Measurements from ENCODE around the gene BCL6B. TPM values are rescaled to one million over a fixed set of nuclear protein-coding genes. Genes with fewer than 3 reads are reported as not detected.

The BCL6B gene
- total RNA-seq, 1 experiment from 2014 or later = 0.57 TPM

DNA sequence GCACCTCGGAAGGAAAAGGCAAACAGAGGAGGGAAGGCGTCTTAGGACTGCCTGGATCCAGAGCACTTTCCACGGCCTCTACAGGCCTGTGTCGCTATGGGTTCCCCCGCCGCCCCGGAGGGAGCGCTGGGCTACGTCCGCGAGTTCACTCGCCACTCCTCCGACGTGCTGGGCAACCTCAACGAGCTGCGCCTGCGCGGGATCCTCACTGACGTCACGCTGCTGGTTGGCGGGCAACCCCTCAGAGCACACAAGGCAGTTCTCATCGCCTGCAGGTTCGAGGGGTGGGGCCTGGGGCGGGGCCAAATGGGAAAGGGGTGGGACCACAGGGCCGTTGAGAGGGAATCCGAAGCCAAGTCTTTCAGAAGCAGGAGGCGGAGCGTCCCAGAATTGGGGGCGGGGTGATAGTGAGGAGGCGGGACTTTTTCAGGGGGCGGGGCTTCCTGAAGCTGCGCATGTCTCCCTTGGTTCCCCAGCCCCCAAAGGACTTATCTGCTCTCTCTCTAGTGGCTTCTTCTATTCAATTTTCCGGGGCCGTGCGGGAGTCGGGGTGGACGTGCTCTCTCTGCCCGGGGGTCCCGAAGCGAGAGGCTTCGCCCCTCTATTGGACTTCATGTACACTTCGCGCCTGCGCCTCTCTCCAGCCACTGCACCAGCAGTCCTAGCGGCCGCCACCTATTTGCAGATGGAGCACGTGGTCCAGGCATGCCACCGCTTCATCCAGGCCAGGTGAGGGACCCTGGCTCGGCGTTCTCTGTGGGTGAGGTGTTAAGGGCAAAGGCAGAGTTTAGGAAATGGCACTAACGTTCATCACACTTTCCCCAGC is 939 bp downstream of the BCL6B start:
- Histone ChIP-seq H3K27me3 (ENCODE audit: insufficient read depth, low read length) (no peaks in the 10 kb centered on the region), H2AFZ (ENCODE audit: low read depth, low read length, poor library complexity, severe bottlenecking) (no peak overlapping the region), H3K4me1 (ENCODE audit: control insufficient read depth in 1 of 2, insufficient read depth in 2 of 2, low read length in 2 of 2) (peaks cover 6 to 44% of the 10 kb centered on the region in 2 experiments; a peak in 3 of 4 replicates), H3K36me3 (ENCODE audit: control insufficient read depth in 1 of 2, insufficient read depth in 2 of 2, low read length in 2 of 2) (no peaks in the 10 kb centered on the region), H3K9ac (ENCODE audit: low read length) (no peak overlapping the region), H4K20me1 (ENCODE audit: insufficient read depth) (no peaks in the 10 kb centered on the region), H3K79me2 (ENCODE audit: insufficient read depth, low read length) (no peaks in the 10 kb centered on the region), H3K4me3 (replicated peaks in 1 of 2; ENCODE audit: low read depth in 1 of 2, low read length in 2 of 2) (0 out of 4 replicates have a peak overlapping the region, but pooled peaks of 1 of the 2 experiments have one; percentile 22), H3K9me2 (ENCODE audit: insufficient read depth) (no peaks in the 10 kb centered on the region), H3K27ac (ENCODE audit: low read depth, low read length) (peak overlapping the region; percentile 37; the same call in 1 of the 2 replicates), H3K9me3 (ENCODE audit: control insufficient read depth in 1 of 2, insufficient read depth in 1 of 2, low read depth in 1 of 2, low read length in 2 of 2) (no peaks in the 10 kb centered on the region), H3K4me2 (ENCODE audit: low read length) (peak overlapping the region; percentile 50)
- POLR2A ChIA-PET = interaction anchor here (0.6 to 1.2 kb wide), 6 partner anchors 9 to 259 kb away, joined by 3 to 5 read pairs (median 4); partner anchors contain the start of genes RNASEK and SLC16A13
- peak; percentile 23 for TF ChIP-seq POLR2A (IDR thresholded peaks at IDR 0.05; ENCODE audit: borderline replicate concordance, extremely low read depth, insufficient read depth, insufficient read length)
- TF ChIP-seq POLR2AphosphoS5 (IDR thresholded peaks at IDR 0.05; ENCODE audit: low read depth, low read length) = peak; percentile 52
- TF ChIP-seq SP1 (IDR thresholded peaks at IDR 0.05; ENCODE audit: low read depth) = no peak
- DNase-seq (ENCODE audit: low read depth, low spot score) = peak; percentile 86
- ATAC-seq = peak; percentile 82
- CTCF ChIA-PET = interaction anchor here (1.3 to 2.5 kb wide), 5 partner anchors 9 to 580 kb away, joined by 4 to 8 read pairs (median 4); partner anchors contain the start of genes PIMREG and SLC16A13
- intact Hi-C loops (cut with micrococcal nuclease) = no loop called here
- BruUV-seq (replicated peaks) = no TSS peak
- RAD21 ChIA-PET (ENCODE audit: low non-redundant PET in 1 of 2, low total read pairs in 2 of 2, uncharacterized antibody in 2 of 2, unreplicated experiment in 2 of 2) = interaction anchor here in 1 of 2 experiments (0.7 kb wide), 1 partner anchor 70 kb away, joined by 5 read pairs; no protein-coding TSS in a partner anchor

DNA sequence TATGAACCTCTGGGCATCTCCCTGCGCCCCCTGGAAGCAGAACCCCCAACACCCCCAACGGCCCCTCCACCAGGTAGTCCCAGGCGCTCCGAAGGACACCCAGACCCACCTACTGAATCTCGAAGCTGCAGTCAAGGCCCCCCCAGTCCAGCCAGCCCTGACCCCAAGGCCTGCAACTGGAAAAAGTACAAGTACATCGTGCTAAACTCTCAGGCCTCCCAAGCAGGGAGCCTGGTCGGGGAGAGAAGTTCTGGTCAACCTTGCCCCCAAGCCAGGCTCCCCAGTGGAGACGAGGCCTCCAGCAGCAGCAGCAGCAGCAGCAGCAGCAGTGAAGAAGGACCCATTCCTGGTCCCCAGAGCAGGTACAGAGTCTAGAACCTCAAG is 1.5 kb downstream of the BCL6B start:
- RAD21 ChIA-PET (ENCODE audit: low non-redundant PET in 1 of 2, low total read pairs in 2 of 2, uncharacterized antibody in 2 of 2, unreplicated experiment in 2 of 2) = no interaction called here
- Histone ChIP-seq H3K9me3 (ENCODE audit: control insufficient read depth in 1 of 2, insufficient read depth in 1 of 2, low read depth in 1 of 2, low read length in 2 of 2) (no peaks in the 10 kb centered on the region), H3K9ac (ENCODE audit: low read length) (no peak overlapping the region), H3K4me3 (replicated peaks in 1 of 2; ENCODE audit: low read depth in 1 of 2, low read length in 2 of 2) (no peak overlapping the region), H3K4me1 (ENCODE audit: control insufficient read depth in 1 of 2, insufficient read depth in 2 of 2, low read length in 2 of 2) (peaks cover 6 to 42% of the 10 kb centered on the region in 2 experiments; a peak in 3 of 4 replicates), H3K79me2 (ENCODE audit: insufficient read depth, low read length) (no peaks in the 10 kb centered on the region), H2AFZ (ENCODE audit: low read depth, low read length, poor library complexity, severe bottlenecking) (no peak overlapping the region), H4K20me1 (ENCODE audit: insufficient read depth) (no peaks in the 10 kb centered on the region), H3K4me2 (ENCODE audit: low read length) (no peak overlapping the region), H3K9me2 (ENCODE audit: insufficient read depth) (no peaks in the 10 kb centered on the region), H3K36me3 (ENCODE audit: control insufficient read depth in 1 of 2, insufficient read depth in 2 of 2, low read length in 2 of 2) (no peaks in the 10 kb centered on the region), H3K27me3 (ENCODE audit: insufficient read depth, low read length) (no peaks in the 10 kb centered on the region), H3K27ac (ENCODE audit: low read depth, low read length) (no peak overlapping the region)
- POLR2A ChIA-PET = interaction anchor here (1.2 kb wide), 1 partner anchor 12 kb away, joined by 5 read pairs; the partner anchor contains the start of gene RNASEK
- intact Hi-C loops (cut with micrococcal nuclease) = no loop called here
- TF ChIP-seq ZFX (IDR thresholded peaks at IDR 0.05) (no peak), EZH2 (IDR thresholded peaks at IDR 0.05) (no peak), CEBPB (IDR thresholded peaks at IDR 0.05; ENCODE audit: low read depth) (no peak), EGR1 (IDR thresholded peaks at IDR 0.05; ENCODE audit: low read depth) (no peak), ZNF274 (IDR thresholded peaks at IDR 0.05; ENCODE audit: low read depth, low read length) (no peak)
- TF ChIP-seq, protein P1, sequence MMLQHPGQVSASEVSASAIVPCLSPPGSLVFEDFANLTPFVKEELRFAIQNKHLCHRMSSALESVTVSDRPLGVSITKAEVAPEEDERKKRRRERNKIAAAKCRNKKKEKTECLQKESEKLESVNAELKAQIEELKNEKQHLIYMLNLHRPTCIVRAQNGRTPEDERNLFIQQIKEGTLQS (IDR thresholded peaks at IDR 0.05) = no peak
- no peak for DNase-seq (ENCODE audit: low read depth, low spot score)
- no peak for ATAC-seq
- CTCF ChIA-PET = interaction anchor here (1.0 to 2.5 kb wide), 5 partner anchors 9 to 580 kb away, joined by 3 to 8 read pairs (median 4); partner anchors contain the start of genes PIMREG and SLC16A13
- BruUV-seq (replicated peaks) = no TSS peak
